H1 (cell line): ENCODE measurements around the gene RNU7-1. TPM values are rescaled to one million over a fixed set of nuclear protein-coding genes. Genes with fewer than 3 reads are reported as not detected.

Experiments used
- POLR2A ChIP-seq, 2 experiments: IDR thresholded peaks; 1 replicate in 1 of 2; 2 replicates in 1 of 2; pipeline ENCODE4 v1.6.1; 2011; ENCODE audit warnings: low read depth in 2 of 2, low read length in 2 of 2, mild to moderate bottlenecking in 2 of 2; ENCODE audit errors: control extremely low read depth in 1 of 2
- polyA plus RNA-seq, 7 experiments: library from polyadenylated mRNA; depleted of rRNA in 3 of 7; stranded (reverse) in 5 of 7; unstranded in 2 of 7; fragments of >200 nt in 5 of 7; fragments of 200-250 nt in 2 of 7; gene quantifications; 1 replicate in 5 of 7; 2 replicates in 1 of 7; 4 replicates in 1 of 7; pipeline versions ENCODE4 v1.2.1 to v1.2.3, GENCODE V29; 2011 to 2013; ENCODE audit warnings: missing spikeins in 2 of 7, mixed read lengths in 2 of 7
- total RNA-seq: library from RNA; stranded (reverse); fragmentation: NEBNext Ultra II Directional; extraction: Animal tissue kit (Norgen Biotek cat#: 25700); gene quantifications from 2 replicates; pipeline ENCODE4 v1.2.1, GENCODE V29; 2021

The RNU7-1 gene
- total and polyA plus RNA-seq, 2 of the 8 experiments (the other 6 are each of a cell fraction or from before 2014, with no cell fraction given): not detected

- no peak for TF ChIP-seq POLR2A (IDR thresholded peaks at IDR 0.05; ENCODE audit: control extremely low read depth in 1 of 2, low read depth in 2 of 2, low read length in 2 of 2)
Measured at GRCh38 chr12:6980075-6980474, 36.5 kb downstream of the RNU7-1 start (continued).
